HUES6 (cell line): ENCODE measurements around the gene RGS2.

ENCODE experiments used
- H3K27ac ChIP-seq: 2 replicates; pipeline ENCODE4 v1.7.0; 2013; ENCODE audit warnings: low read depth, mild to moderate bottlenecking, low read length, inconsistent platforms
- H3K27me3 ChIP-seq: 2 replicates; pipeline ENCODE4 v1.6.1; 2013; ENCODE audit warnings: low read length; ENCODE audit not compliant: control insufficient read depth, insufficient read depth
- H3K36me3 ChIP-seq: 2 replicates; pipeline ENCODE4 v1.6.1; 2013; ENCODE audit warnings: low read length; ENCODE audit not compliant: control insufficient read depth, insufficient read depth
- H3K4me1 ChIP-seq: 2 replicates; pipeline ENCODE4 v1.6.1; 2013; ENCODE audit warnings: low read length; ENCODE audit not compliant: control insufficient read depth, insufficient read depth
- H3K4me3 ChIP-seq: 2 replicates; pipeline ENCODE4 v1.5.1; 2013; ENCODE audit warnings: low read depth, low read length
- H3K9ac ChIP-seq: one replicate; pipeline ENCODE4 v1.6.1; 2013; ENCODE audit warnings: mild to moderate bottlenecking, low read length
- H3K9me3 ChIP-seq: 2 replicates; pipeline ENCODE4 v1.6.1; 2013; ENCODE audit warnings: low read depth, low read length; ENCODE audit not compliant: control insufficient read depth, insufficient read depth

RGS2 gene

DNA sequence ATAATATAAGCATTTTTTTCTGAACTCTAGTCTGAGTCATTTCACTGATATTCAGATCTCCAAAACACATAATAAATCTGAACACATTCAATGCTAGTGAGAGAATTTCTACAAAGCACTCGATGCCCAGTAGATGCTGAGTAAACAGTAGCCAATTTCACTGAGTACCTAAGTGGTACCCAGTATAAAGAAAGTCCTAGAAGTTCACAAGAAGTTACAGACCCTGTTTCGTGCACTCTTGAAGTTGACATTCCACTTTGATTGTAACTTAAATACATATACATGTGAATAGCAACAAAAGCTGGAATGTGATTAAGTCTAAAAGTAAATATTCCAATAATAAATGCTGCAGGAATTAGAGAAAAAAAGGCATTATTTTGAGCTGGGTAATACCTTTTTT is 33.2 kb upstream of the RGS2 start:
- H3K27me3 ChIP-seq: no peaks in the 10 kb centered on the region
- H3K4me3 ChIP-seq: no peak overlapping the region
- H3K4me1 ChIP-seq: no peaks in the 10 kb centered on the region

DNA sequence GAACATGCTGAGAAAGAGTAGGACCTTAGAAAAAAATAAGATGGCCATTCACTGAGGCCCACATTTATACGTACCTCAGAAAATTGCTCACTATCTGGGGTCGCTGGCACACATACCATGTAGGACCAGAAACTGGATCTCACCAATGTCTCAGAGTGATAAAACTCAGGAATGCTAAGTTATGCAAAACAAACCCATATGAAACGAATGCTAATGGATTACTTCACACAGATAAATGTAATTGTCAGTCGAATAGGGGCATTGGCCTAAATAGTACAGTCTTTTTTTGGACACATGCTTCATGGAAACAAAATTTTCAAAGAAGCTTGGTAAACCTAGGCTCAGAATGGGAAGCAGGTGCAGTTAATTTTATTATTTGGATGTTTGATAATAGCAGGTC is 32.6 kb upstream of the RGS2 start:
- no peaks in the 10 kb centered on the region for H3K9me3 ChIP-seq
- no peak overlapping the region for H3K27ac ChIP-seq
- H3K4me3 ChIP-seq: no peak overlapping the region
- no peaks in the 10 kb centered on the region for H3K27me3 ChIP-seq
- no peaks in the 10 kb centered on the region for H3K4me1 ChIP-seq
- no peaks in the 10 kb centered on the region for H3K36me3 ChIP-seq
- no peak overlapping the region for H3K9ac ChIP-seq

More for the DNA sequence above, 33.2 kb upstream of the RGS2 start:
- Histone ChIP-seq H3K9me3 (no peaks in the 10 kb centered on the region), H3K27ac (no peak overlapping the region), H3K9ac (no peak overlapping the region), H3K36me3 (no peaks in the 10 kb centered on the region)

DNA sequence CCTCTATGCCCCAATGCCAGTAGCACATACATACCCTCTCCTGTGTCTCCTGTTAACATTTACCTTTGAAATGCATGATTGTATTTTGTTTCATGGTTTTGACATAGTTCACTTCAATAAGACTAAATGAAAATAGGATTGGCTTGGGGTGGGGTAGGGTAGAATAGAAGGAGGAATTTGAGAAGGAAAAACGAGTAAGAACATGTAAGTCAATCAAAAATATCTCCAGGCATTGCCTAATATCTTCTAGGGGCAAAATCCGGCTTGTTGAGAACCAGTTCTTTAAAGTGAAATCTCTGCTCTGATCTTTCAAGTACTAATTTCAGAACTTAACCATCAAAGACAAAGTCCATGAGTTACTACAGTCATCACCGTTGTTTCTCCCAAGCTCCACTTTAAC is 31.8 kb upstream of the RGS2 start:
- H3K27ac ChIP-seq: no peak overlapping the region
- H3K27me3 ChIP-seq: no peaks in the 10 kb centered on the region
- H3K4me1 ChIP-seq: no peaks in the 10 kb centered on the region
- no peak overlapping the region for H3K9ac ChIP-seq
- no peaks in the 10 kb centered on the region for H3K36me3 ChIP-seq
- H3K4me3 ChIP-seq: no peak overlapping the region
- no peaks in the 10 kb centered on the region for H3K9me3 ChIP-seq

DNA sequence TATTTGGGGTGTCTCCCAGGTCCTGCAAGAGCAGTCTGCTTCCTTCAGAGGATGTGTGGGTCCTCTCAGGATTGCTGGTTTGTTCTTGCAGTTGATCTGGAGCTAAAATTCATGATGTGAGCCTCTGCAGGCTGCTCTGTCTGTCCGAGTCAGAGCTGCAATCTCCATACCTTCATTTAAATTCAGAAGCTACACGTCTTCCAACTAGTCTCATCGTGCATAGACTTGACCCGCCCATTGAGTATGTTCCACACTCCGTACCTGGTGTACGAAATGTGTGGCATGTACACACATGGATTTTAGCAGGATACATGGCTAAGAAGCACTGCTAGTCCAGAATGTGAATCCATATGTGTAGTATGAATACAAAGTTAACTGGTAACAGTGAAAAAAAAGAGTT is 25.0 kb upstream of the RGS2 start:
- Histone ChIP-seq H3K4me3 (no peak overlapping the region), H3K4me1 (no peaks in the 10 kb centered on the region), H3K36me3 (no peaks in the 10 kb centered on the region), H3K27ac (no peak overlapping the region), H3K9ac (no peak overlapping the region), H3K9me3 (no peaks in the 10 kb centered on the region), H3K27me3 (no peaks in the 10 kb centered on the region)

GRCh38 chr1:192784397-192784796 is 24.4 kb upstream of the RGS2 start:
- H3K9ac ChIP-seq: no peak overlapping the region
- no peaks in the 10 kb centered on the region for H3K36me3 ChIP-seq
- no peaks in the 10 kb centered on the region for H3K9me3 ChIP-seq
- H3K27me3 ChIP-seq: no peaks in the 10 kb centered on the region
- H3K27ac ChIP-seq: no peak overlapping the region
- no peaks in the 10 kb centered on the region for H3K4me1 ChIP-seq
- no peak overlapping the region for H3K4me3 ChIP-seq

- no peak overlapping the region for H3K9ac ChIP-seq
- H3K36me3 ChIP-seq: no peaks in the 10 kb centered on the region
- H3K27ac ChIP-seq: no peak overlapping the region
- H3K27me3 ChIP-seq: no peaks in the 10 kb centered on the region
- no peaks in the 10 kb centered on the region for H3K4me1 ChIP-seq
- H3K4me3 ChIP-seq: no peak overlapping the region
- no peaks in the 10 kb centered on the region for H3K9me3 ChIP-seq
Observed at GRCh38 chr1:192786576-192786975, 22.3 kb upstream of the RGS2 start.

DNA sequence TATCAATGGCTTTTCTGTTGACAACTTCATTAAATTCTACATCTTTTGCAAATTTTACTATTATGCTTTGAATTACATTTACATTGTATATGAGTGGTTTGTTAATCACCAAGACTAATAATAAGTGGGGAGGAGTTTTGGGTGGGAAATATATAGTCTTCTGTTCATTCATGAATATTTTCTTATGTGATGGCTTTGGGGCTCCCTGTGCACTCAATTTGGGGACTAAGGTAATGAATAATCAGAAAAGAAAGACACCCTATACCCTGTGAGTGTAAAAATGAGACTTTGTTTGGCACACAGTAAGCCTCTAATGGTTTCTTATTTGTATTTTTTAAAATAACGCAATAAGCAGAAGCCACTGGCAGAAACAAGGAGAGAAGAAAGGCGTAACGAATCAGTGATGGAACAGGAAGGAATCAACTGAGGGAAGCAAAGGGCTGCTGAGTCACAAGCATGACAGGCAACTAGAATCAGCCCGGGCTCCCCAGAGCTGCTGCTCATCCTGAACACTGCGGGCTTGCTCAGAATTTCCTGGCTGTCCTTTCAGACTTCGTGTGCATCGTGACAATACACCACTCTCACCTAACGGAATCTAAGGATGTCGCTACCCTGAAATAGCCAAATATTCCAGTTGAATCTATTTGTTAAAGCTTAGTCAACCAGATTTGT is 20.8 kb upstream of the RGS2 start:
- Histone ChIP-seq H3K4me1 (no peaks in the 10 kb centered on the region; the same call in 1 of the 2 replicates), H3K27me3 (no peaks in the 10 kb centered on the region), H3K4me3 (no peak overlapping the region), H3K9me3 (no peaks in the 10 kb centered on the region), H3K9ac (no peak overlapping the region), H3K36me3 (no peaks in the 10 kb centered on the region), H3K27ac (peak overlapping the region; percentile 38; the same call in 1 of the 2 replicates)

DNA sequence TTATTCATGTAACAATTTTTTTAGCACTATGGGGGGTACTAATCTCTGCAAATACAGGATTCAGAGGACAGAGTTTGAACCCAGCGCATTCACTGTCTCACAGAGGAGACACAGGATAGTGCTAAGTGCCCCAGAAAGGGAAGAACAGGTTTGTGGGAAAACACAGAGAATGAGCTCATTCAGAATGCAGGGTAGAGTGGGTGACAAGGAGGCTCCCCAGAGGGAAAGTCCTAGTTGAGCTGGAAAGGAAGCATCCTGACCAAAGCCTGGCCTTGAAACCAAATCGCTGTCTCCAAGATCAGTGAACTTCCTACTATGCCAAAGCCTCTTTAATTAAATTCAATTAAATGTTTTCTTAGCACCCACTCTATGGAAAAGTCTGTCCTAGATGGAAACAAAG is 19.0 kb upstream of the RGS2 start:
- no peak overlapping the region for H3K4me3 ChIP-seq
- no peak overlapping the region for H3K27ac ChIP-seq
- no peaks in the 10 kb centered on the region for H3K27me3 ChIP-seq
- no peaks in the 10 kb centered on the region for H3K9me3 ChIP-seq
- H3K4me1 ChIP-seq: peaks cover 13% of the 10 kb centered on the region
- H3K9ac ChIP-seq: no peak overlapping the region
- H3K36me3 ChIP-seq: no peaks in the 10 kb centered on the region

DNA sequence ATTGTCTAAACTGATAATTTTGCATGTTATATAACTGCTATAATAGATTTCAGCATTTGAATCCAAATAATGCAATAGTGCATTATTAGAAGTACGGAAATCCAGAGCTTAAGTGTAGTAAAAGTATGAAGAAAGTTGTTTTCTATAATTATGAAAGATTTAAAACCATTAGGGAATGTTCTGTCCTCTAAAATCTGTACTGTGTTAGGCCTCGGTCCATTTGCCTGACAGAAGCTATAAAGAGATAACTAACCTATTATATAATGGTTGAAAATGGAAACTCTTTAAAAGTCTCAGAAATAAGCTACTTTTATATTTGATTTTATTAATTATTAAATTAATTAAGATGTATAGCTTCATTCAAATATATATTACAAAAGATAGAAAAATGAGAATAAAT is 16.2 kb upstream of the RGS2 start:
- no peak overlapping the region for H3K9ac ChIP-seq
- H3K27ac ChIP-seq: no peak overlapping the region
- H3K36me3 ChIP-seq: no peaks in the 10 kb centered on the region
- H3K4me1 ChIP-seq: peaks cover 21% of the 10 kb centered on the region
- H3K27me3 ChIP-seq: no peaks in the 10 kb centered on the region
- H3K4me3 ChIP-seq: no peak overlapping the region
- no peaks in the 10 kb centered on the region for H3K9me3 ChIP-seq

- peak overlapping the region; percentile 24; the same call in 1 of the 2 replicates for H3K27ac ChIP-seq
- H3K4me1 ChIP-seq: peaks cover 21% of the 10 kb centered on the region
- no peaks in the 10 kb centered on the region for H3K36me3 ChIP-seq
- H3K27me3 ChIP-seq: no peaks in the 10 kb centered on the region
- peak overlapping the region; percentile 40 for H3K9ac ChIP-seq
- no peak overlapping the region for H3K4me3 ChIP-seq
- H3K9me3 ChIP-seq: no peaks in the 10 kb centered on the region
Observed at GRCh38 chr1:192793983-192794767, 14.7 kb upstream of the RGS2 start.

DNA sequence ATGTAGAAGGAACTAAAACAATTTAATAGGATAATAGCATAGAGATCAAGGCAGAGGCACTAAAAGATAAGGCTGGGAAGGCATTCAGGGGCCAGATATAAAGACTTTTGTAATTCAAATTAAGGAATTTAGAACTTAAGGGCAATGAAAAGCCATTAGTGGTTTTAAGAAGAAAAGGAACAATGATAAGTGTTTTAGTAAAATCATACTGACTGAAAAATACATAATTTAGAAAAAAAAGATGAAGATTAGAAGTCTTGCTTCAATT is 14.1 kb upstream of the RGS2 start:
- Histone ChIP-seq H3K27me3 (no peaks in the 10 kb centered on the region), H3K4me1 (peaks cover 21% of the 10 kb centered on the region), H3K4me3 (no peak overlapping the region), H3K36me3 (no peaks in the 10 kb centered on the region), H3K9me3 (no peaks in the 10 kb centered on the region), H3K27ac (peak overlapping the region; percentile 24; the same call in 1 of the 2 replicates), H3K9ac (no peak overlapping the region)
